ENCODE results near the gene MARCHF3. TPM values are rescaled to one million over a fixed set of nuclear protein-coding genes. Genes with fewer than 3 reads are reported as not detected.
"Not testable (repeated sequence)": the region's sequence is repeated elsewhere in the genome, so short reads cannot be mapped to it uniquely, and the experiment has no call there.

MARCHF3 gene
- total RNA-seq, 3 donors from 2014 or later, result 22.5 to 52.8 (median 34.5) TPM

- Histone ChIP-seq H3K9me3 (no peaks in the 10 kb centered on the region), H3K4me3 (no peak overlapping the region), H3K4me1 (ENCODE audit: low read depth) (peaks cover 6% of the 10 kb centered on the region), H3K36me3 (ENCODE audit: low read depth) (no peaks in the 10 kb centered on the region)
- DNase-seq (no peak), ATAC-seq (no peak)
- no peak for TF ChIP-seq CTCF (IDR thresholded peaks at IDR 0.05)
- intact Hi-C loops (cut with DNase I, micrococcal nuclease), result no loop called here
Measured at GRCh38 chr5:127025467-127025866, 4.9 kb downstream of the MARCHF3 start.

GRCh38 chr5:127024821-127025220 lies 5.5 kb downstream of the MARCHF3 start:
- no peak for TF ChIP-seq CTCF (IDR thresholded peaks at IDR 0.05)
- intact Hi-C loops (cut with DNase I, micrococcal nuclease), result no loop called here
- H3K36me3 ChIP-seq (ENCODE audit: low read depth), result no peaks in the 10 kb centered on the region
- H3K4me1 ChIP-seq (ENCODE audit: low read depth), result peaks cover 6% of the 10 kb centered on the region
- DNase-seq (no peak), ATAC-seq (no peak)
- H3K4me3 ChIP-seq, result no peak overlapping the region
- H3K9me3 ChIP-seq, result no peaks in the 10 kb centered on the region

DNA sequence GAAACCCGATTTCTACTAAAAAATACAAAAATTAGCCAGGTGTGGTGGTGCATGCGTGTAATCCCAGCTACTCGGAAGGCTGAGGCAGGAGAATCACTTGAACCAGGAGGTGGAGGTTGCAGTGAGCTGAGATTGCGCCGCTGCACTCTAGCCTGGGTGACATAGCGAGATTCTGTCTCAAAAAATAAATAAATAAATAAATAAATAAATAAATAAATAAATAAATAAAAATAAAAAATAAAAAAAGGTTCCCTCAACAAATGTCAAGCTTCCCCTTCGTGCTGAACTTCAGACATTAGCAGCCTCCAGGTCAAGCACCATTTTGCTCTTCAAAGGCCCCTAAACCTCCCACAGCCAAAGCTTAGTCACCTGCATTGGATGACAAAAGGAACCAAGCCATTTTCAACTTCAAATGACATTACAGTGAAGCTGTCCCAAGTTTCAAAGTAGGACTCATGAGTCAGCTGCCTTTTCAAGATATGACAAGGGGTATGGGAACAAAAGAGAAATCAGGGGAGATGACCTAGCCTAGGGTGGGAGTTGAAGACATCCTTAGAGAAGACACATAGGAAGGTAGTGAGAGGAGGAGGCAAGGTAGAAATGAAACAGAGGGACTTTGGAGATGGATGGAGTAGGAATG lies 6.7 kb downstream of the MARCHF3 start:
- H3K36me3 ChIP-seq (ENCODE audit: low read depth); H3K9me3 ChIP-seq; H3K4me1 ChIP-seq (ENCODE audit: low read depth); DNase-seq; intact Hi-C loops (cut with DNase I, micrococcal nuclease); H3K4me3 ChIP-seq; ATAC-seq: not testable (repeated sequence)

- TF ChIP-seq CTCF (IDR thresholded peaks at IDR 0.05), result no peak
- intact Hi-C loops (cut with DNase I, micrococcal nuclease), result no loop called here
- ATAC-seq (peak; percentile 22), DNase-seq (no peak)
- no peak overlapping the region for H3K4me3 ChIP-seq
- H3K36me3 ChIP-seq (ENCODE audit: low read depth), result no peaks in the 10 kb centered on the region
- H3K9me3 ChIP-seq, result no peaks in the 10 kb centered on the region
- no peaks in the 10 kb centered on the region for H3K4me1 ChIP-seq (ENCODE audit: low read depth)
Measured at GRCh38 chr5:127022846-127023245, 7.5 kb downstream of the MARCHF3 start.

DNA sequence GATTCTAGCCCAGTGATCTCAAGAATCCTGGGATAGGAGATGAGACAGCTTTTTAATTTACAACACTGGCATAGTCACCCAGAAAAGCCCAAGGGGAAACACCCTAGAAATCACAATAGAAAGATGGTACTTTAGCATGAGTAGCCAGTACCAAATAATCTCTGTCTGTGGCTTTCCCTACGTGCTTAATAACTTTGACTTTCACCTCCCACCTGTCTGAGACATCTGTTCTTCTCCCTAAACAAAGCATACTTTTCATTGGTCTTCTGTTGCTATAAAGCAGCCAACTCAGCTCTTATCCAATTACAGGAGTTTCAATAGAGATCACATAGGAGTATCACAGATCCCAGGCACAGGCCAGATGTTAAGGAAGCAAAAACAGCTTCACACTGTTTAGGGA lies 10.4 kb downstream of the MARCHF3 start:
- DNase-seq (no peak), ATAC-seq (peak; percentile 43)
- no peak for TF ChIP-seq CTCF (IDR thresholded peaks at IDR 0.05)
- intact Hi-C loops (cut with DNase I, micrococcal nuclease), result no loop called here
- no peaks in the 10 kb centered on the region for H3K9me3 ChIP-seq
- peaks cover 7% of the 10 kb centered on the region for H3K4me1 ChIP-seq (ENCODE audit: low read depth)
- H3K4me3 ChIP-seq, result no peak overlapping the region
- no peaks in the 10 kb centered on the region for H3K36me3 ChIP-seq (ENCODE audit: low read depth)

DNA sequence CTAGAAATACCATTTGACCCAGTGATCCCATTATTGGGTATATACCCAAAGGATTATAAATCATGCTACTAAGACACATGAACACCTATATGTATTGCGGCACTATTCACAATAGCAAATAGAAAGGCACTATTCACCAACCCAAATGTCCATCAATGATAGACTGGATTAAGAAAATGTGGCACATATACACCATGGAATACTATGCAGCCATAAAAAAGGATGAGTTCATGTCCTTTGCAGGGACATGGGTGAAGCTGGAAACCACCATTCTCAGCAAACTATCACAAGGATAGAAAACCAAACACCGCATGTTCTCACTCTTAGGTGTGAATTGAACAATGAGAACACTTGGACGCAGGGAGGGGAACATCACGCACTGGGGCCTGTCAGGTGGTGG lies 13.6 kb downstream of the MARCHF3 start:
- H3K36me3 ChIP-seq (ENCODE audit: low read depth); intact Hi-C loops (cut with DNase I, micrococcal nuclease); ATAC-seq; DNase-seq; H3K9me3 ChIP-seq; H3K4me3 ChIP-seq: not testable (repeated sequence)
- H3K4me1 ChIP-seq (ENCODE audit: low read depth), result peaks cover 18% of the 10 kb centered on the region

GRCh38 chr5:127015716-127016115 lies 14.6 kb downstream of the MARCHF3 start:
- Histone ChIP-seq H3K4me3 (no peak overlapping the region), H3K9me3 (no peaks in the 10 kb centered on the region), H3K36me3 (ENCODE audit: low read depth) (no peaks in the 10 kb centered on the region), H3K4me1 (ENCODE audit: low read depth) (peaks cover 18% of the 10 kb centered on the region)
- DNase-seq (no peak), ATAC-seq (no peak)
- no peak for TF ChIP-seq CTCF (IDR thresholded peaks at IDR 0.05)
- intact Hi-C loops (cut with DNase I, micrococcal nuclease), result no loop called here
